Spleen (tissue), 7 donors: ENCODE measurements around the gene PHACTR4.
"Not testable (repeated sequence)": the region's sequence is repeated elsewhere in the genome, so short reads cannot be mapped to it uniquely, and the experiment has no call there.

Experiments
- POLR2A ChIP-seq, 3 donors: fragments of 450-650 bp; IDR thresholded peaks; one replicate each; pipeline ENCODE4 v1.5.1; 2017; ENCODE audit warnings: antibody characterized with exemption in 3 of 3, mild to moderate bottlenecking in 1 of 3
- POLR2AphosphoS5 ChIP-seq, 3 donors: sonication (generic); formaldehyde crosslinking; IDR thresholded peaks; one replicate each; pipeline ENCODE4 v1.5.1; 2017; ENCODE audit warnings: antibody characterized with exemption in 3 of 3
- TF ChIP-seq, protein P1 (sequence below), 11 experiments: fragments of 200-600 bp in 7 of 11; fragments of 450-650 bp in 4 of 11; sonication (generic) in 4 of 11; IDR thresholded peaks in 8 of 11; conservative IDR thresholded peaks in 3 of 11; 1 replicate in 7 of 11; 2 replicates in 4 of 11; pipeline versions ENCODE4 v1.4.0 to v1.8.0; 2016 to 2021; ENCODE audit warnings: antibody characterized with exemption in 11 of 11, inconsistent platforms in 4 of 11, mild to moderate bottlenecking in 1 of 11
- donor health status: DM: no; HTN: no; CAD: no; lungs with moderate emphysema.
- donor health status: DM: no; HTN: no; CAD: no.
- donor health status: DM: no; HTN: no; CAD: no.

DNA sequence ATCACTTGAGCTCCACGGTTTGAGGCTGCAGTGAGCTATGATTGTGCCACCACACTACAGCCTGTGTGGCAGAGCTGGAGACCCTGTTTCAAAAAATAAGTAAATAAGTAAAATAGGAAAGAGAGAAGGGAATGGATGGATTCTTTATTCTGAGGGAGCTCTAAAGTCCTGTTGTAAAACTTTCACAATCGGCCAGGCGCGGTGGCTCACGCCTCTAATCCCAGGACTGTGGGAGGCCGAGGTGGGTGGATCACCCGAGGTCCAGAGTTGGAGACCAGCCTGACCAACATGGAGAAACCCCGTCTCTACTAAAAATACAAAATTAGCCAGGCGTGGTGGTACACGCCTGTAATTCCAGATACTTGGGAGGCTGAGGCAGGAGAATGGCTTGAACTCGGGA lies 6.1 kb downstream of the PHACTR4 start:
- not testable (repeated sequence) for TF ChIP-seq POLR2AphosphoS5, POLR2A (IDR thresholded peaks at IDR 0.05)
- TF ChIP-seq, protein P1, sequence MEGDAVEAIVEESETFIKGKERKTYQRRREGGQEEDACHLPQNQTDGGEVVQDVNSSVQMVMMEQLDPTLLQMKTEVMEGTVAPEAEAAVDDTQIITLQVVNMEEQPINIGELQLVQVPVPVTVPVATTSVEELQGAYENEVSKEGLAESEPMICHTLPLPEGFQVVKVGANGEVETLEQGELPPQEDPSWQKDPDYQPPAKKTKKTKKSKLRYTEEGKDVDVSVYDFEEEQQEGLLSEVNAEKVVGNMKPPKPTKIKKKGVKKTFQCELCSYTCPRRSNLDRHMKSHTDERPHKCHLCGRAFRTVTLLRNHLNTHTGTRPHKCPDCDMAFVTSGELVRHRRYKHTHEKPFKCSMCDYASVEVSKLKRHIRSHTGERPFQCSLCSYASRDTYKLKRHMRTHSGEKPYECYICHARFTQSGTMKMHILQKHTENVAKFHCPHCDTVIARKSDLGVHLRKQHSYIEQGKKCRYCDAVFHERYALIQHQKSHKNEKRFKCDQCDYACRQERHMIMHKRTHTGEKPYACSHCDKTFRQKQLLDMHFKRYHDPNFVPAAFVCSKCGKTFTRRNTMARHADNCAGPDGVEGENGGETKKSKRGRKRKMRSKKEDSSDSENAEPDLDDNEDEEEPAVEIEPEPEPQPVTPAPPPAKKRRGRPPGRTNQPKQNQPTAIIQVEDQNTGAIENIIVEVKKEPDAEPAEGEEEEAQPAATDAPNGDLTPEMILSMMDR (IDR thresholded peaks at IDR 0.05 in 8 of 11, conservative IDR thresholded peaks at IDR 0.05 in 3 of 11) = not testable (repeated sequence)
